Memory B cell (primary cell): ENCODE data around the gene MRPL58.
A peak's percentile ranks its signal among the peaks of the same experiment; 100 is the strongest.
"Not testable (repeated sequence)": the region's sequence is repeated elsewhere in the genome, so short reads cannot be mapped to it uniquely, and the experiment has no call there.

Source experiments
- ATAC-seq: fragments of 150-1000 bp; cut with Tn5 transposase; 2 replicates; pipeline ENCODE4 v1.10.0; 2021; ENCODE audit warnings: low read depth, mild to moderate bottlenecking, moderate library complexity
- DNase-seq, 2 donors: peaks; one replicate each; pipeline ENCODE4 v3.0.0; 2022; ENCODE audit warnings: low spot score in 2 of 2
- H3K27ac Mint-ChIP-seq: one replicate; pipeline ENCODE4 v1.8.0; 2022; ENCODE audit warnings: mild to moderate bottlenecking, moderate library complexity, mixed read lengths
- H3K27me3 Mint-ChIP-seq: one replicate; pipeline ENCODE4 v1.8.0; 2022; ENCODE audit warnings: mixed read lengths
- H3K36me3 Mint-ChIP-seq: one replicate; pipeline ENCODE4 v1.8.0; 2022; ENCODE audit warnings: mild to moderate bottlenecking, mixed read lengths
- H3K4me1 Mint-ChIP-seq: one replicate; pipeline ENCODE4 v1.8.0; 2022; ENCODE audit warnings: mixed read lengths
- H3K4me3 Mint-ChIP-seq: one replicate; pipeline ENCODE4 v1.8.0; 2022; ENCODE audit warnings: mild to moderate bottlenecking, moderate library complexity, mixed read lengths
- H3K9me3 Mint-ChIP-seq: one replicate; pipeline ENCODE4 v1.8.0; 2022; ENCODE audit warnings: mixed read lengths

The MRPL58 gene

DNA sequence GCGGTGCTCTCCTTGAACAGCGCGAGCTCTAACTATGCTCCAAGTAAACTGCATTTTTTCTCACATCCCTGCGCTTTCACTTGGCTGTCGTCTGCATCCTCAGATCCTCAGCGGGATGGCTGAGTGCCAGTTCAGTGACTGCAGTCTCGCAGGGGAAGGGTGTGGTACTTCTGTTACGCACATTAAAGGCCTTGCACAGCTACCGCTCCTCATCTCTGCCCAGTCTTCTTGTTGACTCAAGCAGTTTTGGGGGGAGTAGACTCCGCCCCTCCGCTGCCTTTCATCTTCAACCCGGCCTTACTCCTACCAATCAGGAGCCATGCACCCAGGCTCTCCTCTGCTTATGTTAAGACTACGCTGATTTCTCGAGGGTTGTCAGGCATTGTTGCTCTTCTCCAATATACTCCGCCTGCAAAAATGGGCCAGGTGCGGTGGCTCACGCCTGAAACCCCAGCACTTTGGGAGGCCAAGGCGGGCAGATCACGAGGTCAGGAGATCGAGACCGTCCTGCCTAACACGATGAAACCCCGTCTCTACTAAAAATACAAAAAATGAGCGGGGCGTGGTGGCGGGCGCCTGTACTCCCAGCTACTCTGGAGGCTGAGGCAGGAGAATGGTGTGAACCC lies 24.3 kb downstream of the MRPL58 start:
- no peak overlapping the region for H3K27ac Mint-ChIP-seq
- no peak for DNase-seq

DNA sequence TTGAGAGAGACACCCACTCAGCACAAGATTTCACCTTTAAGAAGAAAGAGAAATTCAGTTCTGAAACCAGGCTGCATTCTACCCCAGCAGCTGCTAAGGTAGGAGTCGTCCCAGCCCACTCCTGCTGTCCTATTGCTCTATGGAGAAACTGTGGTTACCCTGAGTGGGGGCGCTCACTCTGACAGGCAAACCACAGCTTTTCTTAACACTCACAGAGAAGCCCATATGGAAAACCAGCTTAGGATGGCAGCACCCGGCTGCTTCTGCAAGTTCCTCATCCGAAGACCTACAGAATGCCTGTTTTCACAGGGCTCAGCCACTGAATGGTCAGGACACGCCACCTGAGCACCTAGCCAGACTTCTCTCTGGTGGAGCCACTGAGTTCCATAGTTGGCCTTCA lies 26.8 kb downstream of the MRPL58 start:
- H3K27me3 Mint-ChIP-seq, result no peaks in the 10 kb centered on the region
- no peak overlapping the region for H3K4me3 Mint-ChIP-seq
- H3K36me3 Mint-ChIP-seq, result peaks cover 18% of the 10 kb centered on the region
- no peak for DNase-seq
- H3K27ac Mint-ChIP-seq, result no peak overlapping the region
- no peak for ATAC-seq
- H3K4me1 Mint-ChIP-seq, result peaks cover 7% of the 10 kb centered on the region
- H3K9me3 Mint-ChIP-seq, result no peaks in the 10 kb centered on the region

More for the DNA sequence above, 24.3 kb downstream of the MRPL58 start:
- no peaks in the 10 kb centered on the region for H3K9me3 Mint-ChIP-seq
- no peak for ATAC-seq
- H3K4me3 Mint-ChIP-seq, result no peak overlapping the region
- H3K36me3 Mint-ChIP-seq, result peaks cover 15% of the 10 kb centered on the region
- H3K4me1 Mint-ChIP-seq, result peaks cover 26% of the 10 kb centered on the region
- H3K27me3 Mint-ChIP-seq, result no peaks in the 10 kb centered on the region

DNA sequence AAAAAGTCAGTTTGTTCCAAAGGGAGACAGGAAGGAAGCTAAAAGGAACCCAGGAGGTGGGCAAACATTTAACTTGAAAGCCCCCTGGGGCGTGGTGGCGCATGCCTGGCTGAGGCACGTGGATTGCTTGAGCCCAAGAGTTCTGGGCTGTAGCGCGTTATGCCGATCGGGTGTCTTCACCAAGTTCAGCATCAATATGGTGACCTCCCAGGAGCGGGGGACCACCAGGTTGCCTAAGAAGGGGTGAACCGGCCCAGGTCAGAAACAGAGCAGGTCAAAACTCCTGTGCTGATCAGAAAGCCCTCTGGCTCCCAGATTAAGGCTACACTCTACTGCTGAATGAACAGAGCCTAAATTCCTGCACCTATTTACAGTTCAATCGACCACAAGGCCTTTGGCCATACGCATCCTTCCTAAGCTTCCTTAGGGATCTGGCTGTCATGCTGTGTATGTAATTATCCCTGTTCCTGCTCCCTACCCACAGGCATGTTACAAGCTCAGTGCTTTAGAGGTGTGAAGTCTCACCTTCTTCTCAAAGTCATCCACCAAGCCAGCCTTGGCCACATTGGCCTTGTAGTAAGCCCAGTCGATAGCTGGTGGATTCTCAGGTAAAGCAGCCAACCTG lies 29.3 kb downstream of the MRPL58 start:
- H3K36me3 Mint-ChIP-seq, result peaks cover 18% of the 10 kb centered on the region
- ATAC-seq, result no peak
- no peak for DNase-seq
- no peak overlapping the region for H3K27ac Mint-ChIP-seq
- H3K4me1 Mint-ChIP-seq, result peaks cover 10% of the 10 kb centered on the region
- no peak overlapping the region for H3K4me3 Mint-ChIP-seq
- H3K9me3 Mint-ChIP-seq, result no peaks in the 10 kb centered on the region
- H3K27me3 Mint-ChIP-seq, result no peaks in the 10 kb centered on the region

DNA sequence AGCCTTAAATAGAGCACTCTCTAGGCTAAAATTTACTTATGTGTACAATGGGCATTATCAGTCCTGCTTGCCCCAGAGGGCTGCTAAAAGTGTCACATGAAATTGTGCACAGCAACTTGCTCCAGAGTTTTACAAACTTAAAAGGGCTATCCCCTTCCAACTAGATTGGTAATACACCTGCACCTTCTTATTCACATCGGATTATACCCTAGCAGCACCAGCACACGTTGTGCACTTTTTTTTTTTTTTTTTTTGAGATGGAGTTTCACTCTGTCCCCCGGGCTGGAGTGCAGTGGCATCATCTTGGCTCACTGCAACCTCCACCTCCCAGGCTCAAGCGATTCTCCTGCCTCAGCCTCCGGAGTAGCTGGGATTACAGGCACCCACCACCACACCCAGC lies 31.3 kb downstream of the MRPL58 start:
- not testable (repeated sequence) for H3K4me3 Mint-ChIP-seq, H3K27me3 Mint-ChIP-seq, ATAC-seq, H3K27ac Mint-ChIP-seq, H3K9me3 Mint-ChIP-seq, DNase-seq
- H3K36me3 Mint-ChIP-seq, result peaks cover 17% of the 10 kb centered on the region
- H3K4me1 Mint-ChIP-seq, result peaks cover 19% of the 10 kb centered on the region

DNA sequence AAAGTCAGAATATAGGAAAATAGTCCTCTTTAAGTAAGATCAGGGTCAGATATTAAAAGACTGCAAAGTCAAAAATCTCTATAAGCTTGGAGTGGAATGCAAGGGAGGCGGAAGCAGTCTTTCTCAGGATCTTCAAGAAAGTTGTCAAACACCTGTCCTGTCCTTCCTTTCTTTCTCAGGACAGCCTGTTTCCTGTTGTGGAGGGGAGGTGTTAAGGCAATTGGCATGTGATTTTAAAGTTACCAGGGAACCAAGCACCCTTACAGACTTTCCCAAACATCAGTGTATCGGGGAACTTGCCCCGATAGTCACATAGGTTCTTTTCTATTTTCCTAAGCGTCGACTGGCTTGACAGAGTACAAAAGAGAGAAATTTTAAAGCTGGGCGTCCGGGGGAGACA lies 32.2 kb downstream of the MRPL58 start:
- Mint-ChIP-seq H3K36me3 (peaks cover 13% of the 10 kb centered on the region), H3K27ac (no peak overlapping the region), H3K27me3 (no peaks in the 10 kb centered on the region), H3K4me1 (peaks cover 19% of the 10 kb centered on the region), H3K4me3 (peak overlapping the region; percentile 7), H3K9me3 (no peaks in the 10 kb centered on the region)
- ATAC-seq (no peak), DNase-seq (no peak)

DNA sequence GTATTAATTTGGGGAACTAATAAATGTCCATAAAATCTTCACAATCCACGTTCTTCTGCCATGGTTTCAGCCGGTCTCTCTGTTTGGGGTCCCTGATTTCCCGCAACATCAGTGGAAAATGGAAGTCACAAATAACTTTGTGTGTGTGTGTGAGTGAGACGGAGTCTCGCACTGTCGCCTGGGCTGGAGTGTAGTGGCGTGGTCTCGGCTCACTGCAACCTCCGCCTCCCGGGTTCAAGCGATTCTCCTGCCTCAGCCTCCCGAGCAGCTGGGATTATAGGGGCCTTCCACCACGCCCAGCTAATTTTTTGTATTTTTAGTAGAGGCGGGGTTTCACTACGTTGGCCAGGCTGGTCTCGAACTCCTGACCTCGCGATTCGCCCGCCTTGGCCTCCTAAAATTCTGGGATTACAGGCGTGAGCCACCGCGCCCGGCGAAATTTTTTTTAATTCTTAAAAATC lies 33.5 kb downstream of the MRPL58 start:
- not testable (repeated sequence) for H3K27me3 Mint-ChIP-seq, DNase-seq, H3K9me3 Mint-ChIP-seq, H3K36me3 Mint-ChIP-seq, ATAC-seq
- H3K4me1 Mint-ChIP-seq, result peaks cover 19% of the 10 kb centered on the region
- H3K27ac Mint-ChIP-seq, result peak overlapping the region; percentile 94
- peak overlapping the region; percentile 99 for H3K4me3 Mint-ChIP-seq

DNA sequence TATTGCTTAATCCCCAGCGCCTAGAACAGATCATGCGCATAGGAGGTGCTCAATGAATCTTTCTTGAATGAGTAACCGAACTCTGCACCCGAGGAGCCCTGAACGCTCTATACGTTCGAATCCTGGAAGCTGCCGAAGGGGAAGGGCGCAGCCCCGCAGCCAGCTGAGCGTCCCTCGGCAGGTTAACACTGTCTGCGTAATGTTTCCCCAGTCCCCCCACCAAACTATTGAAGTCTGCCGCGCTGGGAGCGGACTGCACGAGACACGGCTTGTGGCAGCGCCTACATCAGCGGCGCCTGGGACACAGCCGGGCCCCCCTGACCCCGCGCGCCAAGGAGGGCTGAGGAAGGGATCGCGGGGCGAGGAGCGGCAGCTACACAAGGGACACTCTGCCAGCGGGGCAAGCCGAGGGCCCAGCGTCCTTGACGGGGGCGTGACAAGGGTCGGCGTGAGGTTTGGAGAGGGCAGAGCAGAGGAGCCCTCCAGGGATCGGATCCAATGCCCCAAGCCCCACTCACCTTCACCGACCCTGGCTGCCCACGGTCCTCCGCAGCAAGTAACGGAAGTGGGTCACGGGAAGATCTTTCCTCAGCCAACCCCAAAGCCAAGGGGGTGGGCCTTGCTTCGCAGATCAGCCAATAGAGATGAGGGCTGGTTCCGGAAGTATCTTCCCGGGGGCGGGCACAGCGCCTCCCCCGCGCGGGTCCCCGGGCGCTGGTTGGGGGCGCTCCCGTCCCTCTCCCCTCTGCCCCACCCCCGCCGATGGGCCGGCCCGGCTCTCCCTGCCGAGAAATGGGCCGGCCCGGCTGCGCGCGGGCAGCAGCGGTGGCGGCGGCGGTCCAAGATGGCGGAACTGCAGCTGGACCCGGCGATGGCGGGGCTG lies 34.2 kb downstream of the MRPL58 start, which contains the start of the genes ATP5PD and KCTD2:
TSS of gene ATP5PD (minus strand) at position 563 of the 883 bp plus-strand sequence. CDS start 4,319 bp downstream, outside the sequence.
TSS of gene KCTD2 (plus strand) at position 819 of the 883 bp plus-strand sequence. CDS start at position 845, 26 bp downstream.
- Mint-ChIP-seq H3K4me3 (peak within 1 kb of the TSS; percentile 99), H3K4me1 (peaks cover 19% of the 10 kb centered on the region), H3K27me3 (no peaks in the 10 kb centered on the region), H3K9me3 (no peaks in the 10 kb centered on the region), H3K36me3 (peaks cover 4% of the 10 kb centered on the region), H3K27ac (peak within 1 kb of the TSS; percentile 94)
- ATAC-seq (peak; percentile 94), DNase-seq (peak; percentile 84 to 90)

DNA sequence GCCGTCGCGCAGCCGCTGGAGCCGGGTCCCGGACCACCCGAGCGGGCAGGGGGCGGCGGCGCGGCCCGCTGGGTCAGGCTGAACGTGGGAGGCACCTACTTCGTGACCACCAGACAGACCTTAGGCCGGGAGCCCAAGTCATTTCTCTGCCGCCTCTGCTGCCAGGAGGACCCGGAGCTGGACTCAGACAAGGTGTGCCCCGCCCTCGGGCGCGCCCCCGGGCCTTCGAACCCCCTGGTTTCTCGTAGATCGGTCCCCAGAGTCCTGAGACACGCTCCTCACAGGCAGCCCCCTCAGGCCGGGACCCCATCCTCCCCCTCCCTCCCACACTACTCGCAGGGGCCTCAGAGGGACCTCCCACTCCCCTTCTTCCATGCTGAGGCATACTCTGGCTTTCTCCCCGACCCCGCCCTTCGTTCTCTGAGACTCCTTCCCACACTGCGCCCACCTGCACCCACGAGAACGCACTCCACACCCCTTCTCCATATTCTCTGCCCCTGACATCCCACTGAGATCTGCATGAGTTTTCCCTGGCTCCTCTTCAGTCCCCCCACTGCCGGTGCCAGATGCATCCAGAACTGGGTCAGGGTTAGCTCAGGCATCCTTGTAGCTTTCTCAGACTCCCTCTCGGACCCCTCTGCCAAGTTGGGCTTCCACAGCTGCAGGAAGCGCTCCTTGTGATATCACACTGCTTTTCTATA lies 35.1 kb downstream of the MRPL58 start:
- H3K27ac Mint-ChIP-seq, result peak overlapping the region; percentile 94
- DNase-seq (no peak), ATAC-seq (peak; percentile 1)
- no peaks in the 10 kb centered on the region for H3K9me3 Mint-ChIP-seq
- H3K27me3 Mint-ChIP-seq, result no peaks in the 10 kb centered on the region
- peaks cover 19% of the 10 kb centered on the region for H3K4me1 Mint-ChIP-seq
- H3K36me3 Mint-ChIP-seq, result peaks cover 4% of the 10 kb centered on the region
- peak overlapping the region; percentile 96 for H3K4me3 Mint-ChIP-seq

DNA sequence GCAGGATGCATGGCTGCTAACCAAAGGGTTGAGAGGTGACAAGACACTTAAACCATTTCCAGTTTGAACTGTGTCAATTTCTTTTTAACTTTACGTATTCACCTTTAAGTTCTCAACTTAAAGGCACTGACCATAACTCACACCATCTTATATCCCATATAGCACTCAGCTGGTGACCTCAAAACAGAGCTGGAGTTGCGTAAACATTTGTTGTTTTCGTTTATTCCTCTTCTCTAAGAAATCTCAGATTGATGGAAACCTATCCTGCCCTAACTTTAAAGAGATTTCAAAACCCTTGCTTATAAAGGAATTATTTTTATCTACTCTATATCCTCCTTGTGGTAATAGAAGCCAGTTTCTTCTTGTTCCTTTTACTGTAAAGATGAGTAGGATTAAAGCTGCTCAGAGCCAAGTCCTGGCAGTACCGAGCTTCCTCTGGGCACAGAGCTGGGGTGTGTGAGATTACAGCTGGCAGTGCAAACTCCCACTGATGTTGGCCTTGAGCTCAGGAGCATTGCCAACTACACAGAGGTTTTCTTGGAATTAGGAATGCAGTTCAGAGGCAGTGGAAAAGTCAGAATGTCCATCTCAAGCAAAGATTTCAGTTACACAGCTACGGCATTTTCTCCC lies 35.9 kb downstream of the MRPL58 start:
- H3K4me1 Mint-ChIP-seq, result peaks cover 22% of the 10 kb centered on the region
- no peaks in the 10 kb centered on the region for H3K27me3 Mint-ChIP-seq
- H3K4me3 Mint-ChIP-seq, result peak overlapping the region; percentile 96
- no peaks in the 10 kb centered on the region for H3K9me3 Mint-ChIP-seq
- H3K27ac Mint-ChIP-seq, result peak overlapping the region; percentile 94
- H3K36me3 Mint-ChIP-seq, result peaks cover 8% of the 10 kb centered on the region
- no peak for DNase-seq
- no peak for ATAC-seq

DNA sequence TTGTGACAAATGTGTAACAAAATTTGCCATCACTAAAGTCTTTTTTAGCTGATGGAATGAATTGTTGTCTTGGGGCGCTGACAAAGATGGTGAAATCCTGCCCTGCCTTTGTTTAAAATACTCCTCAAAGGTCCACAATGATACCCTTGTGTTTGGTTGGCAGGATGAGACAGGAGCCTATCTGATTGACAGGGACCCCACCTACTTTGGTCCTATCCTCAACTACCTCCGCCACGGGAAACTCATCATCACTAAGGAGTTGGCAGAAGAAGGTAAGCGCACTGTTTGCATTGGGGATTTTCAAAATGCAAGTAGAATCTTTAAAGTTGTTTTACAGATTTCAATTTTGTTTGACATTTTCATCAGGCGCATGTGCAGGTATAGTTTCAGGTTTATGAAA lies 36.6 kb downstream of the MRPL58 start:
- H3K27ac Mint-ChIP-seq, result no peak overlapping the region
- peaks cover 8% of the 10 kb centered on the region for H3K36me3 Mint-ChIP-seq
- H3K9me3 Mint-ChIP-seq, result no peaks in the 10 kb centered on the region
- DNase-seq, result no peak
- H3K4me1 Mint-ChIP-seq, result peaks cover 22% of the 10 kb centered on the region
- H3K4me3 Mint-ChIP-seq, result no peak overlapping the region
- H3K27me3 Mint-ChIP-seq, result no peaks in the 10 kb centered on the region
- ATAC-seq, result no peak

DNA sequence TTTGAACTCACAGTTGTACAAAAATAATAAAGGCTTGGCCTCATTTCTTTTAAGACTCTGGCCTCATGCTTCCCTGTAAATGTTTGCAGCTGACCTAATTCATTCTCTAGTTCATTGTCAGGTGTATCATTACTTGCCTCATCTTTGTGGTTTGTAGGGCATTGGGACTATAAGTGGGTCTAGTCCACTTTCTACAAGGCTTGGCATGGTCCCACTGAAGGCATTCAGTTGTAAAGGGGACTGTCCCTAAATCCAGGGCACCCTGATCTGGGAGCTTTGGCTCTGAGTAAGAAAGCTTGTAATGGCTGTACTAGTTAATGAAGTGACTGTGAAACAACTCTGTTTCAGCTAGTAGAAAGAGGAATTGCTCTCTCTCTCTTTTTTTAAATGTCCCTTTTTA lies 37.2 kb downstream of the MRPL58 start:
- H3K27ac Mint-ChIP-seq, result no peak overlapping the region
- H3K9me3 Mint-ChIP-seq, result no peaks in the 10 kb centered on the region
- H3K4me3 Mint-ChIP-seq, result no peak overlapping the region
- DNase-seq (no peak), ATAC-seq (no peak)
- peaks cover 8% of the 10 kb centered on the region for H3K36me3 Mint-ChIP-seq
- no peaks in the 10 kb centered on the region for H3K27me3 Mint-ChIP-seq
- peaks cover 19% of the 10 kb centered on the region for H3K4me1 Mint-ChIP-seq

DNA sequence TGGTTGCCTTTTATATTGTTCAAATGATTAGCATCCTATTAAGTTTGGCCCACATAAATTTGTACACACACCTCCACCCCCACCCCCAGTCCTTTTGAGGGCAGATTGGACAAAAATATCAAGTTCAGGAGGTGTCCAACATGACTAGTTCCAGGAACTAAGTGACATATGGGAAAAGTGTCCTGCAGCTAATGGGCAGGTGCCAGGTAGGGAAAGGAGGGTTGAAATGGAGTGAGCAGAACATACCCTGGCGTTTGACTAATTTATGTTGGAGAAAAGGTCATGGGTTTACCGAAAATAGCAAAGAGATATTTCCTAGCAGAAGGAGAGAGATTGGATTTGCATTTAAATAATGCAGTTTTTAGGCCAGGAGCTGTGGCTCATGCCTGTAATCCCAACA lies 39.5 kb downstream of the MRPL58 start:
- no peaks in the 10 kb centered on the region for H3K27me3 Mint-ChIP-seq
- H3K27ac Mint-ChIP-seq, result no peak overlapping the region
- ATAC-seq (no peak), DNase-seq (no peak)
- no peak overlapping the region for H3K4me3 Mint-ChIP-seq
- peaks cover 12% of the 10 kb centered on the region for H3K4me1 Mint-ChIP-seq
- H3K36me3 Mint-ChIP-seq, result peaks cover 8% of the 10 kb centered on the region
- H3K9me3 Mint-ChIP-seq, result no peaks in the 10 kb centered on the region
